ENCODE data around the gene PDE4DIP.
"Not testable (repeated sequence)": the region's sequence is repeated elsewhere in the genome, so short reads cannot be mapped to it uniquely, and the experiment has no call there.

PDE4DIP gene

GRCh38 chr1:148969126-148969525 is 124.9 kb downstream of the PDE4DIP start:
- not testable (repeated sequence) for DNase-seq (ENCODE audit: low read depth in 1 of 2, low spot score in 1 of 2)

GRCh38 chr1:148975453-148975852 is 131.2 kb downstream of the PDE4DIP start:
- DNase-seq (ENCODE audit: low read depth in 1 of 2, low spot score in 1 of 2) = not testable (repeated sequence)

GRCh38 chr1:148975866-148976537 is 131.8 kb downstream of the PDE4DIP start:
- DNase-seq (ENCODE audit: low read depth in 1 of 2, low spot score in 1 of 2) = not testable (repeated sequence)

- DNase-seq (ENCODE audit: low read depth in 1 of 2, low spot score in 1 of 2) = not testable (repeated sequence)
These were observed 133.6 kb downstream of the PDE4DIP start for GRCh38 chr1:148977785-148978184.

- not testable (repeated sequence) for DNase-seq (ENCODE audit: low read depth in 1 of 2, low spot score in 1 of 2)
These were observed 145.2 kb downstream of the PDE4DIP start for GRCh38 chr1:148989378-148989777.

GRCh38 chr1:148990233-148990788 is 146.1 kb downstream of the PDE4DIP start:
- DNase-seq (ENCODE audit: low read depth in 1 of 2, low spot score in 1 of 2) = not testable (repeated sequence)

GRCh38 chr1:148991818-148992217 is 147.6 kb downstream of the PDE4DIP start:
- DNase-seq (ENCODE audit: low read depth in 1 of 2, low spot score in 1 of 2) = not testable (repeated sequence)

- DNase-seq (ENCODE audit: low read depth in 1 of 2, low spot score in 1 of 2) = not testable (repeated sequence)
These were observed 148.1 kb downstream of the PDE4DIP start for GRCh38 chr1:148992364-148992763.

GRCh38 chr1:148996449-148997224 is 152.4 kb downstream of the PDE4DIP start:
- not testable (repeated sequence) for DNase-seq (ENCODE audit: low read depth in 1 of 2, low spot score in 1 of 2)

- DNase-seq (ENCODE audit: low read depth in 1 of 2, low spot score in 1 of 2) = not testable (repeated sequence)
These were observed 153.2 kb downstream of the PDE4DIP start for GRCh38 chr1:148997405-148997804.

GRCh38 chr1:149002664-149003063 is 158.4 kb downstream of the PDE4DIP start:
- not testable (repeated sequence) for DNase-seq (ENCODE audit: low read depth in 1 of 2, low spot score in 1 of 2)

GRCh38 chr1:149008326-149008725 is 164.1 kb downstream of the PDE4DIP start:
- not testable (repeated sequence) for DNase-seq (ENCODE audit: low read depth in 1 of 2, low spot score in 1 of 2)

GRCh38 chr1:149008769-149009168 is 164.5 kb downstream of the PDE4DIP start:
- not testable (repeated sequence) for DNase-seq (ENCODE audit: low read depth in 1 of 2, low spot score in 1 of 2)

- not testable (repeated sequence) for DNase-seq (ENCODE audit: low read depth in 1 of 2, low spot score in 1 of 2)
These were observed 165.5 kb downstream of the PDE4DIP start for GRCh38 chr1:149009761-149010160.

- DNase-seq (ENCODE audit: low read depth in 1 of 2, low spot score in 1 of 2) = not testable (repeated sequence)
These were observed 168.4 kb downstream of the PDE4DIP start for GRCh38 chr1:149012599-149012998.

- DNase-seq (ENCODE audit: low read depth in 1 of 2, low spot score in 1 of 2) = not testable (repeated sequence)
These were observed 169.3 kb downstream of the PDE4DIP start for GRCh38 chr1:149013513-149013912.

GRCh38 chr1:149015522-149015921 is 171.3 kb downstream of the PDE4DIP start:
- DNase-seq (ENCODE audit: low read depth in 1 of 2, low spot score in 1 of 2) = not testable (repeated sequence)

GRCh38 chr1:149016626-149017025 is 172.4 kb downstream of the PDE4DIP start:
- not testable (repeated sequence) for DNase-seq (ENCODE audit: low read depth in 1 of 2, low spot score in 1 of 2)

GRCh38 chr1:149018577-149018976 is 174.3 kb downstream of the PDE4DIP start:
- not testable (repeated sequence) for DNase-seq (ENCODE audit: low read depth in 1 of 2, low spot score in 1 of 2)

- DNase-seq (ENCODE audit: low read depth in 1 of 2, low spot score in 1 of 2) = not testable (repeated sequence)
These were observed 180.1 kb downstream of the PDE4DIP start for GRCh38 chr1:149024327-149024726.

- DNase-seq (ENCODE audit: low read depth in 1 of 2, low spot score in 1 of 2) = not testable (repeated sequence)
These were observed 189.7 kb downstream of the PDE4DIP start for GRCh38 chr1:149033916-149034315.

- DNase-seq (ENCODE audit: low read depth in 1 of 2, low spot score in 1 of 2) = not testable (repeated sequence)
These were observed 198.8 kb downstream of the PDE4DIP start for GRCh38 chr1:149043056-149043455.
